Naive thymus-derived CD4-positive, alpha-beta T cell (primary cell): ENCODE measurements around the gene CCDC180. TPM values are rescaled to one million over a fixed set of nuclear protein-coding genes. Genes with fewer than 3 reads are reported as not detected.

Experiments
- polyA plus RNA-seq, 2 donors: library from polyadenylated mRNA; unstranded; fragments of 300-500 nt; fragmentation: Illumina TruSeq; gene quantifications; one replicate each; pipeline ENCODE4 v1.2.3, GENCODE V29; 2021
- total RNA-seq, 6 experiments: library from RNA in 5 of 6; stranded (reverse) in 5 of 6; gene quantifications; 1 replicate in 5 of 6; 2 replicates in 1 of 6; pipeline ENCODE4 v1.2.3 and lab custom pipeline; 2021 to 2026

Gene CCDC180
- total and polyA plus RNA-seq, 7 experiments from 2014 or later = 0.76 to 18.1 (median 14.5) TPM

Other genes with a start within 250 kb of the CCDC180 start
- 10 to 100 TPM in 3 of 5 experiments, 1 to 10 TPM in 2; 7.8 to 15.0 (median 10.8) TPM for gene TDRD7, start 104.4 kb downstream of the CCDC180 start, total RNA-seq
- 1 to 10 TPM; 2.2 to 7.5 TPM for gene TDRD7, start 104.4 kb downstream of the CCDC180 start, polyA plus RNA-seq
- gene TMOD1, start 194.0 kb downstream of the CCDC180 start, total RNA-seq = 1 to 10 TPM in 4 of 5 experiments, under 1 TPM in 1; 0.68 to 1.4 (median 1.1) TPM
- 1 to 10 TPM in 1 of 2 donors, under 1 TPM in 1; 0.76 to 1.7 TPM for gene TMOD1, start 194.0 kb downstream of the CCDC180 start, polyA plus RNA-seq